Measurements from ENCODE around the gene KCNJ10. TPM values are rescaled to one million over a fixed set of nuclear protein-coding genes. Genes with fewer than 3 reads are reported as not detected.
"Not testable (repeated sequence)": the region's sequence is repeated elsewhere in the genome, so short reads cannot be mapped to it uniquely, and the experiment has no call there.

KCNJ10 gene
- total RNA-seq, 1 experiment from 2014 or later, result not detected

- DNase-seq (ENCODE audit: low spot score), result no peak
These were observed 8.4 kb downstream of the KCNJ10 start for GRCh38 chr1:160061369-160062229.

- no peak for DNase-seq (ENCODE audit: low spot score)
These were observed 11.9 kb downstream of the KCNJ10 start for GRCh38 chr1:160058087-160058486.

GRCh38 chr1:160056648-160057169, 13.3 kb downstream of the KCNJ10 start:
- DNase-seq (ENCODE audit: low spot score), result no peak

GRCh38 chr1:160053548-160054365, 16.2 kb downstream of the KCNJ10 start:
- no peak for DNase-seq (ENCODE audit: low spot score)

- no peak for DNase-seq (ENCODE audit: low spot score)
These were observed 17.0 kb downstream of the KCNJ10 start for GRCh38 chr1:160052936-160053335.

- no peak for DNase-seq (ENCODE audit: low spot score)
These were observed 19.3 kb downstream of the KCNJ10 start for GRCh38 chr1:160050619-160051018.

GRCh38 chr1:160050182-160050581, 19.8 kb downstream of the KCNJ10 start:
- DNase-seq (ENCODE audit: low spot score), result not testable (repeated sequence)

- DNase-seq (ENCODE audit: low spot score), result no peak
These were observed 20.9 kb downstream of the KCNJ10 start for GRCh38 chr1:160049101-160049500.

- no peak for DNase-seq (ENCODE audit: low spot score)
These were observed 21.6 kb downstream of the KCNJ10 start for GRCh38 chr1:160048335-160048734.

GRCh38 chr1:160047111-160047991, 22.6 kb downstream of the KCNJ10 start:
- no peak for DNase-seq (ENCODE audit: low spot score)

- peak; percentile 58 for DNase-seq (ENCODE audit: low spot score)
These were observed 23.4 kb downstream of the KCNJ10 start for GRCh38 chr1:160046494-160047110.

GRCh38 chr1:160045653-160046052, 24.3 kb downstream of the KCNJ10 start:
- DNase-seq (ENCODE audit: low spot score), result no peak

- no peak for DNase-seq (ENCODE audit: low spot score)
These were observed 26.4 kb downstream of the KCNJ10 start for GRCh38 chr1:160043543-160043942.

- DNase-seq (ENCODE audit: low spot score), result no peak
These were observed 29.5 kb downstream of the KCNJ10 start for GRCh38 chr1:160040476-160040875.

GRCh38 chr1:160032165-160032820, 37.7 kb downstream of the KCNJ10 start:
- DNase-seq (ENCODE audit: low spot score), result peak; percentile 40

- peak; percentile 98 for DNase-seq (ENCODE audit: low spot score)
These were observed 38.4 kb downstream of the KCNJ10 start, which contains the start of gene PIGM for GRCh38 chr1:160031365-160032164. TSS of gene PIGM (minus strand) at chr1:160031990. CDS start at chr1:160031739, 251 bp downstream.

GRCh38 chr1:160030657-160031364, 39.1 kb downstream of the KCNJ10 start:
- DNase-seq (ENCODE audit: low spot score), result peak; percentile 27

- DNase-seq (ENCODE audit: low spot score), result no peak
These were observed 41.5 kb downstream of the KCNJ10 start for GRCh38 chr1:160028426-160028825.

GRCh38 chr1:160025314-160025713, 44.6 kb downstream of the KCNJ10 start:
- no peak for DNase-seq (ENCODE audit: low spot score)
